Activated effector memory CD4-positive, alpha-beta T cell treated with anti-CD3 and anti-CD28 coated beads, Interleukin-2, amount 50 U/mL, for 16 hours (primary cell): ENCODE data around the gene NLRP7.
"Not testable (repeated sequence)": the region's sequence is repeated elsewhere in the genome, so short reads cannot be mapped to it uniquely, and the experiment has no call there.

Source experiments
- DNase-seq: peaks from one replicate; pipeline ENCODE4 v3.0.0-alpha.2; 2020

NLRP7 gene

DNA sequence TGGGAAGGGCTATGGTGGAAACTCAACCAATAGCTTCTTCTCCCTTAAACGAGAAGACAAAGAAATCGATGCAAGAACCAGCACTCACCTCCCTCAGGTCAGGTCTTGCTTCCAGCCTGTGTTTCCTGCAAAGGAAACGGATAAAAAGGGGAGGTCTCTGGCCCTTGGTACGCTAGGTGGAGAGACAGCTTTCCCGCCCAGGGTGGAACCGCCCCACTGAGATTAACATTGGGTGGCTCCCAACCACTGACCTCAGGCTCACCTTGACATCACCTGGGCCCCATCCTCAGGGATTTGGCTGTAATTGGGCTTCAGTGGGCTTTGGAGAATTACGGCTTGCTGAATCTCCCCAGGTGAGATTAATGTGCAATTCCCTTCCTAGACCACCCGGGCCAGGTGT lies at the start of gene NLRP7:
Gene NLRP7 (minus strand): TSS at position 150 of the 400 bp plus-strand sequence.
- no peak for DNase-seq

DNA sequence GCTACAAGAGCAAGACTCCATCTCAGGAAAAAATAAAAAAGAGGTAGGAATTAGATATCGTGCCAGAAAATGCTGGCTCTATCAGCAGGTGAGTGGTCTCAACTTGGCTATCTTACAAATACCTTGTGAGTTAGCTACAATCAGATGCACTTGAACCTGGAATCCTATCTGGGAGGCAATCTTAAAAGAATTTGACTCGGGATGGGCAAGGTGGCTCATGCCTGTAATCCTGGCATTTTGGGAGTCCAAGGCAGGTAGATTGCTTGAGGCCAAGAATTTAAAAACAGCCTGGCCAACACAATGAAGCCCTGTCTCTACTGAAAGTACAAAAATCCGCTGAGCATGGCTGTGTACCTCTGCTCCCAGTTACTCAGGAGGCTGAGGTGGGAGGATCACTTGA lies 48.2 kb upstream of the NLRP7 start:
- DNase-seq, result no peak

DNA sequence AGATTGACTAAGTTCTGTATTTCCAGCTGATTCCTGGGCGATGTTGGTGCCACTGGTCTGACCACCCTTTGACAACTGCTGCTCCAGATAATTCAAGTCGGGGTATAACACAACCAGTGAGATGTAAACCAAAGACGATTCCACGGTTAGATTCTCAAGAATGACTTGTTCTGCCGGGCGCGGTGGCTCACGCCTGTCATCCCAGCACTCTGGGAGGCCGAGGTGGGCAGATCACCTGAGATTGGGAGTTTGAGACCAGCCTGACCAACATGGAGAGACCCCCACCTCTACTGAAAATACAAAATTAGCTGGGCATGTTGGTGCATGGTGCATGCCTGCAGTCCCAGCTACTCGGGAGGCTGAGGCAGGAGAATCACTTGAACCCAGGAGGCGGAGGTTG lies 42.2 kb upstream of the NLRP7 start:
- not testable (repeated sequence) for DNase-seq

DNA sequence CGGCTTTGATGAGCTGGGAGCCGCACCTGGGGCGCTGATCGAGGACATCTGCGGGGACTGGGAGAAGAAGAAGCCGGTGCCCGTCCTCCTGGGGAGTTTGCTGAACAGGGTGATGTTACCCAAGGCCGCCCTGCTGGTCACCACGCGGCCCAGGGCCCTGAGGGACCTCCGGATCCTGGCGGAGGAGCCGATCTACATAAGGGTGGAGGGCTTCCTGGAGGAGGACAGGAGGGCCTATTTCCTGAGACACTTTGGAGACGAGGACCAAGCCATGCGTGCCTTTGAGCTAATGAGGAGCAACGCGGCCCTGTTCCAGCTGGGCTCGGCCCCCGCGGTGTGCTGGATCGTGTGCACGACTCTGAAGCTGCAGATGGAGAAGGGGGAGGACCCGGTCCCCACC lies 35.2 kb upstream of the NLRP7 start:
- DNase-seq, result not testable (repeated sequence)

DNA sequence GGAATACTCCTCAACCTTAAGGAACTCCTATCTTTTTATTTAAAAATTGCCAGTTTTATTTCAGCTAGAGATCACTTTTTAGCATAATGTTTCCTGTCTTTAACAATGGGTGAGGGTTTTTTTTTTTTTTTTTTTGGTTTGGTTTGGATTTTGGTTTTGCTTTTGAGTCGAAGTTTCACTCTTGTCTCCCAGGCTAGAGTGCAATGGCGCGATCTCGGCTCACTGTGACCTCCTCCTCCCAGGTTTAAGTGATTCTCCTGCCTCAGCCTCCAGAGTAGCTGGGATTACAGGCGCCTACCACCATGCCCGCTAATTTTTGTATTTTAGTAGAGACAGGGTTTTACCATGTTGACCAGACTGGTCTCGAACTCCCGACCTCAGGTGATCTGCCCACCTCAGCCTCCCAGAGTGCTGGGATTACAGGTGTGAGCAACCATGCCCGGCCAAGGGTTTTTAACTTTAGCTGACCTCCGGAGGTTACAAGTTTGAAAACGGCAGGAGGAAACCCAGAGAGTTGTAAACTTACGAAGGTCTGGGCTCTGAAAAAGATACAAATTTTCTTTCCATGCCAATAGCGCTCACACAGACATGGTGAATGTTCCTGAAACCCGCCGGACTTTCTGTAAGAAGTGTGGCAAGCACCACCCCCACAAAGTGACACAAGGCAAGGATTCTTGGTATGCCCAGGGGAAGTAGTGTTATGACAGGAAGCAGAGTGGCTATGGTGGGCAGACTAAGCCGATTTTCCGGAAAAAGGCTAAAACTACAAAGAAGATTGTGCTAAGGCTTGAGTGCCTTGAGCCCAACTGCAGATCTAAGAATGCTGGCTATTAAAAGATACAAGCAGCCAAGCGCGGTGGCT lies 26.1 kb upstream of the NLRP7 start:
- not testable (repeated sequence) for DNase-seq

DNA sequence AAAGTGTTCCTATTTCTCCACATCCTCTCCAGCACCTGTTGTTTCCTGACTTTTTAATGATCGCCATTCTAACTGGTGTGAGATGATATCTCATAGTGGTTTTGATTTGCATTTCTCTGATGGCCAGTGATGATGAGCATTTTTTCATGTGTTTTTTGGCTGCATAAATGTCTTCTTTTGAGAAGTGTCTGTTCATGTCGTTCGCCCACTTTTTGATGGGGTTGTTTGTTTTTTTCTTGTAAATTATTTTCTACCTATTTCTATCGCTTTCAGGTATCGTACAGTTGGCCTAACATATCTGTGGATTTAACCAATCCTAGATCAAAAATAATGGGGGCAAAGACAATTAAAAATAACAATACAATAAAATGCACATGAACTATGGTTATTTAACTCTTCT lies 24.1 kb upstream of the NLRP7 start:
- not testable (repeated sequence) for DNase-seq

DNA sequence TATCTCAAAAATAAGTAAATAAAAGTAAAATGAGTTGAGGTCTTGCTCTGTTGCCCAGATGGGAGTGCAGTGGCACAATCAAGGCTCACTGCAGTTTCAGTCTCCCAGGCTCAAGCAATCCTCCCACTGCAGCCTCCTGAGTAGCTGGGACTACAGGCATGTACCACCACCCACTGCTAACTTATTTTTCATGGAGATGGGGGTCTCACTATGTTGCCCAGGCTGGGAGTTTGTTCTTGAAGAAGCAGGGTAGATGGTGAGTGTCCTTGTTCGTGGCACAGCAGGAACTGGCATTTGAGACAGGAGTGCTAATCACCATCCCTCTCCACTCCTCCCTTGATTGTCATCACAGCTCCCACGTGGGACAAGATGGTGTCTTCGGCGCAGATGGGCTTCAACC lies 22.3 kb upstream of the NLRP7 start:
- DNase-seq, result no peak

DNA sequence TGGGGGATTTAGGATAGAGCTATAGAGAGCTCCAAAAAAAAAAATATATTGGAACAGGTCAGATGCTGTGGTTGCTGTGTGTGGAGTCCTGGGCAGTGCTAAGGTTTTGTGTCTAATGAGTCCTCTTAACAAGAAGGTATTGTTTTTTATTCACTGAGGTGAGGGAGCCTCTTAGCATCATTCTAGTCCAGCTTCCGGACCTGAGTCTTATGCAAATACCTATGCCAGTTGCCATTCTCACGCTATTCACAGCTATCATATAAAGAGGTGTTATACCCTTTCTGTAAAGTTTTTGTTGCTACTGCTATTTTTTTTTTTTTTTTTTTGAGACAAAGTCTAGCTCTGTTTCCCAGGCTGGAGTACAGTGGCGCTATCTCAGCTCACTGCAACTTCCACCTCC lies 20.3 kb upstream of the NLRP7 start:
- DNase-seq, result no peak

DNA sequence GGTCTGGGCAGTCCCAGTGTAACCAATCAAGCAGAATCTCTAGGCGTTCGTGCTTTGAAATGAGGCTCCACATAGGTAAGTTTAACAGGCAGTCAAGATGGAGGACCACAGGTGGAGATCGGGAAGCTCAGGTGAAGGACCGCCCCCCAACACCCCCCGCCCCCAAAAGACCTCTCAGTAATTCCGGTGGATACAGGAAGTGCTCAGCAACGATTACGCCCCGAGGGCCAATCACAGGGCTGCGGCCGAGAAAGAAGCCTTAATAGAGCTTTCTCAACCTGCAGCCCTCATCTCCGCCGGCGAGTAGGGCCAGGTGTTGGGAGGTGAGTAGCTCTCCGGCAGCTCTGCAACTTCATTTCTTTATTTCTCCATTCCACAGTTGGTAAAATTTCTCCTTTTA lies 17.7 kb upstream of the NLRP7 start:
- not testable (repeated sequence) for DNase-seq

DNA sequence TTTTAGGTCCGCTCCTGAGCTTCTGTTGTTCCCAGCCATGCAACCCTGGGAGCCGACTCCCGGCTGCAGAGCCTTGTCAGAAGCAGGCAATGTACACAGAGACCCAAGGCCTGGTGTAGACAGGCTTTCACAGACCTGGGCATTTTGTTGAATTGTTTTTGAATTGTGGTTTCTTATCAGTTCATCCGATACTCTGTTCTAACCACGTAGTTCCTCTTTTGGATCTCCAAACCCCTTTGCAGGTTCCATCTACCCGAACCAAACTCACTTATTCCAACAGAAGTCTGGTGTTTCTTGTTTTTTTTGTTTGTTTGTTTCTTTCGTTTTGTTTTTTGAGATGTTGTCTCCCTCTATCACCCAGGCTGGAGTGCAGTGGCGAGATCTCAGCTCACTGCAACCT lies 12.5 kb upstream of the NLRP7 start:
- no peak for DNase-seq

DNA sequence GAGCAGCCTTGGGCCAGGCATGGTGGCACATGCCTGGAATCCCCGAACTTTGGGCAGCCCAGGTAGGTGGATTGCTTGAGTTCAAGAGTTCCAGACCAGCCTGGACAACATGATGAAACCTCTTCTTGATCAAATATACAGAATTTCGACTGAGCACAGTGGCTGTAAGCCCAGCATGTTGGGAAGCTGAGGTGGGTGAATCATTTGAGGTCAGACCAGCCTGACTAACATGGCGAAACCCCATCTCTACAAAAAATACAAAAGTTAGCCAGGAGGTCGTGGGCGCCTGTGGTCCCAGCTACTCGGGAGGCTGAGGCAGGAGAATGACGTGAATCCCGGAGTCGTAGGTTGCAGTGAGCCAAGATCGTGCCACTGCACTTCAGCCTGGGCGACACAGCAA lies 8.0 kb upstream of the NLRP7 start:
- no peak for DNase-seq

DNA sequence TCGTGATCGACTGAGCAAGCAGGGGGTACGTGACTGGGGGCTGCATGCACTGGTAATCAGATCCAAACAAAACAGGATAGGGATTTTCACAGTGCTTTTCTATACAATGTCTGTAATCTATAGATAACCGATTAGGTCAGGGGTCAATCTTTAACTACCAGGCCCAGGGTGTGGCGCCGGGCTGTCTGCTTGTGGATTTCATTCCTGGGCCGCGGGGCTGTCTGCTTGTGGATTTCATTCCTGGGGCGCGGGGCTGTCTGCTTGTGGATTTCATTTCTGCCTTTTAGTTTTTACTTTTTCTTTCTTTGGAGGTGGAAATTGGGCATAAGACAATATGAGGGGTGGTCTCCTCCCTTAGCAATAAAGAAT lies 6.0 kb upstream of the NLRP7 start:
- not testable (repeated sequence) for DNase-seq

DNA sequence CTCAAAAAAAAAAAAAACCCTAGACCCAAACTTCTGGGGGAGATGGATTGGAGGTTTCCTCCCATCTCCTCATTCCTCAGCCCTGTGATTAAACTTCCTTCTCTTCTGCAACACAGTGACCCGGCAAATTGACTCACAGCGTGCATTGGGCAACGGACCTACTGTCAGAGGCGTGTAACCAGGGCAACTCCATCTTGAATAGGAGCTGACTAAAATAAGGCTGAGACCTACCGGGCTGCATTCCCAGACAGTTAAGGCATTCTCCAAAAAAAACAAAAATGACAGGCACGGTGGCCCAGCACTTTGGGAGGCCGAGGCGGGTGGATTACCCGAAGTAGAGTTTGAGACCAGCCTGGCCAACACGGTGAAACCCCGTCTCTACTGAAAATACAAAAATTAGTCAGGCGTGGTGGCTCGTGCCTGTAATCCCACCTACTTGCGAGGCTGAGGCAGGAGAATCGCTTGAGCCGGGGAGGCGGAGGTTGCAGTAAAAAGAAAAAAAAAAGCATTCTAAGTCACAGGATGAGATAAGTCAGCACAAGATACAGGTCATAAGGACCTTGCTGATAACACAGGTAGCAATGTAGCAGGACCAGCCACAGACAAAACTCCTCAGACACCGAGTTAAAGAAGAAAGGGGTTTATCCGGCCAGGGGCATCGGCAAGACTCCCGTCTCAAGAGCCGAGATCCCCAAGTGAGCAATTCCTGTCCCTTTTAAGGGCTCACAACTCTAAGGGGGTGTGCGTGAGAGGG lies 5.4 kb upstream of the NLRP7 start:
- no peak for DNase-seq

DNA sequence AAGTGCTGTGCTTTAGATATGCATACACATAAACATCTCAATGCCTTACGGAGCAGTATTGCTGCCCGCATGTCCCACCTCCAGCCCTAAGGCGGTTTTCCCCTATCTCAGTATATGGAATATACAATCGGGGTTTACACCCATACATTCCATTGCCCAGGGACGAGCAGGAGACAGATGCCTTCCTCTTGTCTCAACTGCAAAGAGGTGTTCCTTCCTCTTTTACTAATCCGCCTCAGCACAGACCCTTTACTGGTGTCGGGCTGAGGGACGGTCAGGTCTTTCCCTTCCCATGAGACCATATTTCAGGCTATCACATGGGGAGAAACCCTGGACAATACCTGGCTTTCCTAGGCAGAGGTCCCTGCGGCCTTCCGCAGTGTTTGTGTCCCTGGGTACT lies 3.2 kb upstream of the NLRP7 start:
- not testable (repeated sequence) for DNase-seq

DNA sequence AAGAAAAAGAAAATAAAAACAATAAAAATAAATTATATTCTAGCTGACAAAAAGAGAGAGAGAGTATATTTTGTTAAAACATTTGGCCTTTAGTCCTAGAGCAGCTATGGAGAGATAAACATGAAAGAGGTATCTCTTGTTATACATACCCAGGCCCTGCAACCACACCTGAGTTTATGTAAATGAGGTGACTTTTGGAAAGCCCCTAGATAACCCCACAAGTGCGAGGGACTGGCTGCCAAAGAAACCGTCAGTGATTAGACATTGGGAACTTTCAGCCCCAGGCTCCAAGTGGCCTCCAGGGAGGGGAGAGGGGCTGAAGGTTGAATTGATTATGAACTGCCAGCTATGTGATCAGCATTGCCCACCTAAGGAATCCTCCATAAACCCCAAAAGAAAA lies 2.1 kb upstream of the NLRP7 start:
- no peak for DNase-seq

DNA sequence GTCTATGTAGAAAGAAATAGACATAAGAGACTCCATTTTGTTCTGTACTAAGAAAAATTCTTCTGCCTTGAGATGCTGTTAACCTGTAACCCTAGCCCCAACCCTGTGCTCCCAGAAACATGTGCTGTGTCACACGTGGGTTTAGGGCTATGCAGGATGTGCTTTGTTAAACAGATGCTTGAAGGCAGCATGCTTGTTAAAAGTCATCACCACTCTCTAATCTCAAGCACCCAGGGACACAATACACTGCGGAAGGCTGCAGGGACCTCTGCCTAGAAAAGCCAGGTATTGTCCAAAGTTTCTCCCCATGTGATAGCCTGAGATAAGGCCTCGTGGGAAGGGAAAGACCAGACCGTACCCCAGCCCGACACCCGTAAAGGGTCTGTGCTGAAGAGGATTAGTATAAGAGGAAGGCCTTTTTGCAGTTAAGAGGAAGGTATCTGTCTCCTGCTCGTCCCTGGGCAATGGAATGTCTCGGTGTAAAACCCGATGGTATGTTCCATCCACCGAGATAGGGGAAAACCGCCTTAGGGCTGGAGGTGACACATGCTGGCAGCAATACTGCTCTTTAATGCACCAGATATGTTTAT lies 3.5 kb downstream of the NLRP7 start:
- not testable (repeated sequence) for DNase-seq

DNA sequence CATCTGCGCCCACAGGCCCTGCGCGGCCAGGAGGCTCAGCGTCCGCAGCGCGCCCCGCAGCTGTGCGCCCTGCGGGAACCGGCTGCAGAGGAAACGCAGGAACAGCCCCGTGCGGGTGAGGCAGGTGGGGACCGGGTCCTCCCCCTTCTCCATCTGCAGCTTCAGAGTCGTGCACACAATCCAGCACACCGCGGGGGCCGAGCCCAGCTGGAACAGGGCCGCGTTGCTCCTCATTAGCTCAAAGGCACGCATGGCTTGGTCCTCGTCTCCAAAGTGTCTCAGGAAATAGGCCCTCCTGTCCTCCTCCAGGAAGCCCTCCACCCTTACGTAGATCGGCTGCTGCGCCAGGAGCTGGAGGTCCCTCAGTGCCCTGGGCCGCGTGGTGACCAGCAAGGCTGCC lies 7.8 kb downstream of the NLRP7 start:
- DNase-seq, result not testable (repeated sequence)

DNA sequence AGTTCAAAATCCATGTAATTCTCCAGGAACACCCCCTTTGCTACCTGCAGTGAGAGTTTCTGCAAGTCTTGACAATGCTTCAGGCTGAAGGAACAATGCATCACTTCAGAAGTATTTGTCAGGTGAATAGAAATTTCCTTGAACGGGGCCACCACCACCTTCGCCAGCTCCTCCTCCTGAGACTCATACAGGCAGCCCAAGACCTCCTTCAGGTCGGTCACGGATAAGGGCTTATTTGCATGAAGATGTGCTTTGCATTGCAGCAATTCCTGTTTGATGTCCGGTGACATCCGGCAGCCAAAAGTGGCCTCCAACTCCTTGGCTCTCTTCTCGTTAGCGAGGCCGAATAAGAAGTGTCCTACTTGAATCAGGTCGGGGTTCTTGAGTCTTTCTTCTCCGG lies 8.4 kb downstream of the NLRP7 start:
- no peak for DNase-seq

DNA sequence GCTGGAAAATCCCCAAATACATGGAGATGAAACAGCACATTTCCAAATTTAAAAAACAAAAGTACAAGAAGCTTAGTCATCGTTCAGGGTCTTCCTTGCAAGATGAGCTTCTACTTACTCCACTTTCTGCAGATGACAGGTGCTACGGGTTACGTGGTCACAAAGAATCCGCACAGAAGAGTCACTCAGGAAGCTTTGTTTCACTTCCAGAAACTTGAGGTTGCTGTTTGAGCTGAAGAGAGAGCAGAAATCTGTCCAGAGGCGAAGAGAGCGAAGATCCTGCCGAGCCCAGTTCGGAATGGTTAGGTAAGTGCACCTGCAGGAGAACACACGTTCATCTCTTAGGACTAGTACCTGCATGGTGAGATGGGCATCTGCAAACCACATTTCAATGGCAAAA lies 9.4 kb downstream of the NLRP7 start:
- no peak for DNase-seq

DNA sequence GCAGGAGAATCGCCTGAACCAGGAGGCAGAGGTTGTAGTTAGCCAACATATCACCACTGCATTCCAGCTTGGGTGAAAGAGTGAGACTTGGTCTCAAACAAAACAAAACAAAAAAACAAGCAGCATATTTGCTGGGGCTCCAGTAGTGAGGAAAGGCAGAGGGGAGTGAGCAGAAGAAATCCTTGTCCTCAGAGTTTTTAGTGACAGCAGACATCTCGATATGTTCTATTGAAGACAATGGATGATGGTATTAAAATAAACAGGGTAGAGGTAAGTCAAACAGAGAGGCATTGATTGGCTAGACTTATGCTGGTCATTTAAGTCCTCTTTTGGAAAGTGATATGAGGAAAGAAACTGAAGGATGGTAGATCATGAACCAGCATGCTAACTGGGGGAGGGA lies 19.0 kb downstream of the NLRP7 start:
- DNase-seq, result no peak

DNA sequence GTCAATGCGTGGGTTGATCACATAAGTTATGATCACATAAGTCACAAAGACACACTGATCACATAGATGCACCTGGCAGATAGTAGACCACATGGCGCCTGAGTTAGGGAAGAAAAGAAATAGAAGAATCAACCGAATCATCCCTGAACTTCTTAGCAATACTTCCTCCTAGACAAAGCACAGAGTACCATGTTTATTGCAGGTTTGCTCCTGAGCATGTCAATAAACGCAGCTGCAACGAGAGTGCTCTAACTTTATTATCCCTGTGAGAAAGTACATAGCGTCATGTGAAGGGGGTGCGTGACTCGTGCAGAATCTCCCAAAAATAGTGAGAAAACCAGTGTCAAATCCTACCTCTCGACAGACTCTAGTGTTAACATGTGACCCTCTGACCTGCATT lies 24.1 kb downstream of the NLRP7 start:
- no peak for DNase-seq

DNA sequence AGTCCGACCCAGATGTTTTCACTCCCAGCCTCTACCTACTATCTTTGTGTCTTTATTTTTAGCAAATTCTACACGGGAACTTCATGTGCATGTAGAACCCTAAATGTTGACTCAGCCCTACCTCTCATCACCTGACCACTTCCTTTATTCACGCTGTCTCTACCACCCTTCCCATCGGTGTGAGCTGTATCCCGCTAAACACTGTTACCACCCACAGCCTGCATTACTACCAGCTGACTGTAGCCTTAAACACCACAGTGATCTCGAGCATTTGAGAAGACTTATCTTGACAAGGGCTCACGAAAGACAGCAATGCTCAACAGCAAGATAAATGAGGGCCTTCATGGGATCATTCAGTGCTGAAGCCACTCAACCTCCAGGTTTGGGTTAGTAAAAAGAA lies 26.2 kb downstream of the NLRP7 start:
- DNase-seq, result no peak

DNA sequence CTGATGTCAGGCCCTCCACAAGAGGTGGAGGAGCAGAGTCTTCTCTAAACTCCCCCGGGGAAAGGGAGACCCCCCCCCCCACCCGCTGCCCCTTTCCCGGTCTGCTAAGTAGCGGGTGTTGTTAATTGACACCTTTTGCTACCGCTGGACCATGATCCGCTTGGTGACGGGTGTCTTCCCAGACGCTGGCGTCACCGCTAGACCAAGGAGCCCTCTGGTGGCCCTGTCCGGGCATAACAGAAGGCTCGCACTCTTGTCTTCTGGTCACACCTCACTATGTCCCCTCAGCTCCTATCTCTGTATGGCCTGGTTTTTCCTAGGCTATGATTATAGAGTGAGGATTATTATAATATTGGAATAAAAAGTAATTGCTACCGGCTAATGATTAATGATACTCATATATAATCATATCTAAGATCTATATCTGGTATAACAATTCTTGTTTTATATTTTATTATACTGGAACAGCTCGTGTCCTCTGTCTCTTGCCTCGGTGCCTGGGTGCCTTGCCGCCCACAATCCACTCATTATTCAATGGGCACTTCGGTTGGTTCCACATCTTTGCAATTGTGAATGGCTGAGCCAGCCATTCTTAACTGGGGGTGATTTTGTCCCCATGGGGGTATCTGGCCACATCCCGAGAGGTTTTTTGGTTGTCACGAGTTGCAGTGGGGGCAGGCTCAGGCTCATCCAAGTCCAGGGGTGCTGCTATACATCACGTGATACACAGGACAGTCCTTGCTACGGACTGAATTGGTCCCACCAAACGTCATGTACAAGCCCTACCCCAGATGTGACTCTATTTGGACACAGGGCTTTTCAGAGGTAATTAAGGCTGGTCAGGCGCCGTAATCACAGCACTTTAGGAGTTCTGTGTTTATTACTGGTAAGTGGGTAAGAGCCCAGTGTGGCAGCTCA lies 27.4 kb downstream of the NLRP7 start:
- DNase-seq, result not testable (repeated sequence)
